ENCODE measurements around the gene RAP2B.

DNA sequence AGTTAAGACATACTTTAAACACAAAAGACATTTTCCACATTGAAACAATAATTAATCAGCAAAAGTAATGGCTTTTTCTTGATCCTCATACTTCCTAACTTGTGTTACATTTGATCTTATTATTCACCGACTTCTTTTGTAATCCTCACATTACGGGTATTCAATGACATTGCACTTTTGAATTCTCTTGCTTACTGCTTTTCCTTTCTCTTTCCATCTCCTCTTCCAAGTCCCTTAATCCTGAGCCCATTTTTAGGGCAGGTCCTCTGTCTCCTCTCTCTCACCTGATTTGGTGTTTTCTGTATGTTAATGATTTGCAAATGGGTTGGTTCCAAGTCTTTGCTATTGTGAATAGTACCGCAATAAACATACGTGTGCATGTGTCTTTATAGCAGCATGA, 48.5 kb upstream of the RAP2B start:
- no peak for TF ChIP-seq TAF1 (IDR thresholded peaks at IDR 0.05; ENCODE audit: borderline replicate concordance, low read depth, low read length)
- TF ChIP-seq POLR2A (IDR thresholded peaks at IDR 0.05; ENCODE audit: low read depth, low read length), result no peak
